Mesothelial cell of epicardium (in vitro differentiated cells): ENCODE measurements around the gene CXCL14. TPM values are rescaled to one million over a fixed set of nuclear protein-coding genes. Genes with fewer than 3 reads are reported as not detected.
A peak's percentile ranks its signal among the peaks of the same experiment; 100 is the strongest.

Source experiments
- DNase-seq, 2 experiments: peaks; one replicate each; pipeline ENCODE4 v3.0.0; 2021; ENCODE audit warnings: low spot score in 2 of 2; ENCODE audit not compliant: unreplicated experiment in 2 of 2
- H3K27ac Mint-ChIP-seq: 2 replicates; pipeline ENCODE4 v1.8.0; 2021; ENCODE audit warnings: mixed read lengths
- H3K27me3 Mint-ChIP-seq: 2 replicates; pipeline ENCODE4 v1.8.0; 2021; ENCODE audit warnings: low read depth, mixed read lengths
- H3K36me3 Mint-ChIP-seq: 2 replicates; pipeline ENCODE4 v1.8.0; 2021; ENCODE audit warnings: mixed read lengths
- H3K4me1 Mint-ChIP-seq: 2 replicates; pipeline ENCODE4 v1.8.0; 2021; ENCODE audit warnings: mixed read lengths
- H3K4me3 Mint-ChIP-seq: 2 replicates; pipeline ENCODE4 v1.8.0; 2021; ENCODE audit warnings: mild to moderate bottlenecking, moderate library complexity, mixed read lengths
- H3K9me3 Mint-ChIP-seq: 2 replicates; pipeline ENCODE4 v1.8.0; 2021; ENCODE audit warnings: mixed read lengths
- total RNA-seq: library from RNA; stranded (reverse); gene quantifications from 3 replicates; pipeline ENCODE4 v1.2.1, GENCODE V29; 2021
- TF ChIP-seq, protein P1 (sequence below): fragments of 200-600 bp; sonication (generic); IDR thresholded peaks from one replicate; pipeline ENCODE4 v1.5.0; 2021; ENCODE audit warnings: antibody characterized with exemption; ENCODE audit not compliant: unreplicated experiment

Gene CXCL14
- total RNA-seq, 1 donor from 2014 or later = 56.5 TPM

DNA sequence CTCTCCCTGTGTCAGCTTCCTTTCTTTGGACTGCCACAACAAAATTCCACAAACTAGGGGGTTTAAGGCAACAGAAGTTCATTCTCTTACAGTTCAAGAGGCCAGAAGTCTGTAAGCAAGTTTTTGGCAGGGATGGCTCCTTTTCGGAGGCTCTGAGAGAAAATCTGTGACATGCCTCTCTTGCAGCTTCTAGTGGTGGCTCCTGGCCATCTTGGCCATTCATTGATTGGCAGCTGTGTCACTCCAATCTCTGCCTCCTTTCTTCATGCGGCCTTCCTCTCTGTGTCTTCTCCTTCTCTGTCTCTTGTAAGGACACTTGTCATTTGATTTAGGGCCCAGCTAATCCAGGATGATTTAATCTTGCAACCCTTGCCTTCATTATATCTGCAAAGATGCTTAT, 41.0 kb downstream of the CXCL14 start:
- peaks cover 7% of the 10 kb centered on the region for H3K4me1 Mint-ChIP-seq
- H3K27ac Mint-ChIP-seq = no peak overlapping the region
- TF ChIP-seq, protein P1, sequence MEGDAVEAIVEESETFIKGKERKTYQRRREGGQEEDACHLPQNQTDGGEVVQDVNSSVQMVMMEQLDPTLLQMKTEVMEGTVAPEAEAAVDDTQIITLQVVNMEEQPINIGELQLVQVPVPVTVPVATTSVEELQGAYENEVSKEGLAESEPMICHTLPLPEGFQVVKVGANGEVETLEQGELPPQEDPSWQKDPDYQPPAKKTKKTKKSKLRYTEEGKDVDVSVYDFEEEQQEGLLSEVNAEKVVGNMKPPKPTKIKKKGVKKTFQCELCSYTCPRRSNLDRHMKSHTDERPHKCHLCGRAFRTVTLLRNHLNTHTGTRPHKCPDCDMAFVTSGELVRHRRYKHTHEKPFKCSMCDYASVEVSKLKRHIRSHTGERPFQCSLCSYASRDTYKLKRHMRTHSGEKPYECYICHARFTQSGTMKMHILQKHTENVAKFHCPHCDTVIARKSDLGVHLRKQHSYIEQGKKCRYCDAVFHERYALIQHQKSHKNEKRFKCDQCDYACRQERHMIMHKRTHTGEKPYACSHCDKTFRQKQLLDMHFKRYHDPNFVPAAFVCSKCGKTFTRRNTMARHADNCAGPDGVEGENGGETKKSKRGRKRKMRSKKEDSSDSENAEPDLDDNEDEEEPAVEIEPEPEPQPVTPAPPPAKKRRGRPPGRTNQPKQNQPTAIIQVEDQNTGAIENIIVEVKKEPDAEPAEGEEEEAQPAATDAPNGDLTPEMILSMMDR = no peak
- no peaks in the 10 kb centered on the region for H3K36me3 Mint-ChIP-seq
- peaks cover 4% of the 10 kb centered on the region for H3K9me3 Mint-ChIP-seq
- no peak overlapping the region for H3K4me3 Mint-ChIP-seq
- peaks cover 99% of the 10 kb centered on the region for H3K27me3 Mint-ChIP-seq
- DNase-seq = no peak

DNA sequence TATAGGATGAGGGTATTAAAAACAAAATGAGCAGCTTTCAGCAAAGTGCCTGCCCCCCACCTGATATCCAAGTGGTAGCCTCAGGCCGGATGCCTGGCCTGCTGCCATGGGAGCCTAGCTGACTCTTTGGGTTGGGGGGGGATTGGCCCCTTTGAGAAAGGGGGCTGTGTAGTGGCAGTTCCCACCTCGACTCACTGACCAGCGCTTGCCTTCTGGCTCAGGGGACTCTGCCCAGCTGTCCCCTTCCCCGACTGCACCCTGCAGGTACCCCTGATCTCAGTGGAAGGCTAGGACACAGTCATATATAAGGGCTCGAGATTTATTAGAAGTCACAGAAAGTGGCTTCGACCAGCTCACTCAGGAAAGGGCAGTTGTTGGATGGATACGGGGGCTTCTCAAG, 41.5 kb downstream of the CXCL14 start:
- peaks cover 4% of the 10 kb centered on the region for H3K9me3 Mint-ChIP-seq
- peaks cover 7% of the 10 kb centered on the region for H3K4me1 Mint-ChIP-seq
- no peak for DNase-seq
- H3K27me3 Mint-ChIP-seq = peaks cover 99% of the 10 kb centered on the region
- no peak overlapping the region for H3K27ac Mint-ChIP-seq
- H3K4me3 Mint-ChIP-seq = no peak overlapping the region
- TF ChIP-seq, protein P1 = no peak
- H3K36me3 Mint-ChIP-seq = no peaks in the 10 kb centered on the region

DNA sequence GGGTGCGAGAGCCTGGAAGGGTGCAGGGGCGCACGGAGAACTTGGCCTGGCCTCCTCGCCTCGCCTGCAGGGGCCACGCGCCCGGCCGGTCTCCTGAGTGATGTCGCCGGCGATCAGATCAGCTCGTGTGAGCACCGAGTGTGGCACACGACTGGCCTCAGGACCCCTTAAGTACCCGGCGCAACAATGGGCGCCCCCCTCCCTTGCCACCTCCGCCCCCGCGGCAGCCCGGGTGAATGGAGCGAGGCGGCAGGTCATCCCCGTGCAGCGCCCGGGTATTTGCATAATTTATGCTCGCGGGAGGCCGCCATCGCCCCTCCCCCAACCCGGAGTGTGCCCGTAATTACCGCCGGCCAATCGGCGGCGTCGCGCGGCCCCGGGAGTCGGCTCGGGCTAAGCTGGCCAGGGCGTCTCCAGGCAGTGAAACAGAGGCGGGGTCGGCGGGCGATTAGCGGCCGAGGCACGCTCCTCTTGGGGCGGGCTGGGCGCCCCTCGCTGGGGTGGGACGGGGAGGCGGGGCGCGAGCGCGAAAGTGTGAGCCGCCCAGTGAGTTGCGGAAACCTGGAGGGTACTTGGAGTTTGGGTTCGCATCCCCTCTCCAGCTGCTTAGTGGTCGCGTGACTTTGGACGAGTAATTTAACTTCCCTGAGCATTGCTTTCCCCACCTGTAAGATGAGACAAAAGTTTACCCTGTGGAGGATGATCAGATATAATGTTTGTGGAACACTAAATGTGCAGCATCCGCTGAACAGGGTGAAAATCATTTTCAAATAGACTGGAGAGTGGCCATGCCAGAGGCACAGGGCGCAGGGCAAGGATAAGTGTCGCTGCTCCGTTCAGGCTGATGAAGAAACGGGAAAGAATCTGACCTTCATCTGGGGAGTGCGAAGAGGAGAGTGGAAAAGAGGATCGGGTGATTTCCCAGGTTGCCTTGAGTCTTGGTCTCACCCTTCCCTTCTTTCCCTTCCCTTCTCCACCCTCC, 42.7 kb downstream of the CXCL14 start, which contains the start of gene NEUROG1:
TSS of gene NEUROG1 (minus strand) at position 145 of the 982 bp plus-strand sequence. CDS start 274 bp downstream, outside the sequence.
- H3K4me1 Mint-ChIP-seq = peaks cover 7% of the 10 kb centered on the region
- H3K36me3 Mint-ChIP-seq = no peaks in the 10 kb centered on the region
- no peak within 1 kb of the TSS for H3K27ac Mint-ChIP-seq
- peaks cover 4% of the 10 kb centered on the region for H3K9me3 Mint-ChIP-seq
- no peak for DNase-seq
- H3K27me3 Mint-ChIP-seq = peaks cover 99% of the 10 kb centered on the region
- TF ChIP-seq, protein P1 = no peak
- H3K4me3 Mint-ChIP-seq = peak within 1 kb of the TSS; percentile 37

DNA sequence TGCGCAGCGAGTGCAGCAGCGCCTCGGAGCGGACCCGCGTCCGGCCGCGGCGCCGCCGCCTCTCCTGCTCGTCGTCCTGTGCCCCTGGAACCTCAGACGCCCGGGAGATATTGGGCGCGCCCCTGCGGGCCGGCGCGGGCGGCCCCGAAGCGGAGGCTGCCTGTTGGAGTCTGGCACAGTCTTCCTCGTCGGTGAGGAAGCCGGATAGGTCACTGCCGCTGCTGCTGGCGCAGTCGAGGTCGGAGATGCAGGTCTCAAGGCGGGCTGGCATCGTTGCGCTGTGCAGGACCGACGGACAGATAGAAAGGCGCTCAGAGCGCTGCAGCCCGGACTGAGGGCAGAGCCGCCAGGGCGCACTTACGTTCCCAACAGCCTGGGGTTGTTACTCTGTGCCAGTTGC, 43.4 kb downstream of the CXCL14 start:
- H3K27ac Mint-ChIP-seq = no peak overlapping the region
- TF ChIP-seq, protein P1 = no peak
- peaks cover 99% of the 10 kb centered on the region for H3K27me3 Mint-ChIP-seq
- H3K4me1 Mint-ChIP-seq = peaks cover 7% of the 10 kb centered on the region
- H3K9me3 Mint-ChIP-seq = peaks cover 4% of the 10 kb centered on the region
- no peak for DNase-seq
- H3K36me3 Mint-ChIP-seq = no peaks in the 10 kb centered on the region
- peak overlapping the region; percentile 37 for H3K4me3 Mint-ChIP-seq

DNA sequence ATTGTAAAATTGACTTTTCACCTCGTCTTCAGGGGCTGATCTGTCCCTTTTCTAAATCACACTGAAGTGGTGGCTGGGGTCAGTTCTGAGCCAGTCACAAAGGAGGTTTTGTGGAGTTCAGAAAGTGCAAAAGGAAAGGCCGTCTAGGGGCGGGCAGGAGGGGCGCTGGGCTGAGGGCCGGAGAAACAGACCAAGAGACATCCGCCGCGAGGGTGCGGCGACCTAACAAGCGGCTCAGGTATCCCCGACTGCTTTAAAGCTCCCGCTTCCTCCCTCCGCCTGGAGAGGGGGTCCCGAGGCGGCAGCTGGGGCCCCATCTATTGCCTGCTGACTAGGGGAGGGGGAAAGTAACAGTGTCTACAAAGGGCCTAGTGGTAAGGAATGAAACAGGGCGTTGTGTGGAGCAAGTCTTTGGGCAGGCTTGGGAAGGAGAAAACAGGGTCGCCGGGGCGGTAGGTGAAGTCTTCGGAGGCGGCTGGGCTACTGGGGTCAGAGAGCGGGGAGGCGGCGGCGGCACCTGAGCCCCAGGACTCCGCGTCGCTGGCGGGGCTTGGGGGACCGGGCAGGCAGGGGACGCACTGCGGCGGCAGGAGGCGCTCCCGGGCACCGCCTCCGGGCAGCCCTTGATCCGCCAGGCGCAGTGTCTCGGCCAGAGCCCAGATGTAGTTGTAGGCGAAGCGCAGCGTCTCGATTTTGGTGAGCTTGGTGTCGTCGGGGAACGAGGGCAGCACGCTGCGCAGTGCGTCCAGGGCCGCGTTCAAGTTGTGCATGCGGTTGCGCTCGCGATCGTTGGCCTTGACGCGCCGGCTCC, 44.0 kb downstream of the CXCL14 start:
- Mint-ChIP-seq H3K4me3 (peak overlapping the region; percentile 13), H3K27ac (no peak overlapping the region), H3K4me1 (peaks cover 7% of the 10 kb centered on the region), H3K36me3 (no peaks in the 10 kb centered on the region), H3K9me3 (peaks cover 9% of the 10 kb centered on the region), H3K27me3 (peaks cover 99% of the 10 kb centered on the region)
- DNase-seq = no peak
- TF ChIP-seq, protein P1 = no peak
